NCI-H345 (cell line): ENCODE results near the gene RSRP1.
A peak's percentile ranks its signal among the peaks of the same experiment; 100 is the strongest.

Experiments
- DNase-seq: peaks from one replicate; lab custom pipeline; 2025; lab: John Stamatoyannopoulos, UW

Gene RSRP1

GRCh38 chr1:25217598-25218232 is 29.5 kb downstream of the RSRP1 start:
- no peak for DNase-seq

- DNase-seq = no peak
Measured at GRCh38 chr1:25217015-25217414, 30.2 kb downstream of the RSRP1 start.

GRCh38 chr1:25216123-25216522 is 31.1 kb downstream of the RSRP1 start:
- no peak for DNase-seq

GRCh38 chr1:25212725-25213124 is 34.5 kb downstream of the RSRP1 start:
- DNase-seq = no peak

GRCh38 chr1:25210728-25211127 is 36.5 kb downstream of the RSRP1 start:
- DNase-seq = no peak

- no peak for DNase-seq
Measured at GRCh38 chr1:25209516-25209915, 37.7 kb downstream of the RSRP1 start.

GRCh38 chr1:25208561-25209222 is 38.6 kb downstream of the RSRP1 start:
- DNase-seq = no peak

- DNase-seq = no peak
Measured at GRCh38 chr1:25208092-25208491, 39.2 kb downstream of the RSRP1 start.

GRCh38 chr1:25206201-25206600 is 41.1 kb downstream of the RSRP1 start:
- DNase-seq = no peak

- DNase-seq = no peak
Measured at GRCh38 chr1:25205786-25206185, 41.5 kb downstream of the RSRP1 start.

GRCh38 chr1:25204797-25205480 is 42.3 kb downstream of the RSRP1 start:
- DNase-seq = peak; percentile 59

- no peak for DNase-seq
Measured at GRCh38 chr1:25201006-25201405, 46.2 kb downstream of the RSRP1 start.

- no peak for DNase-seq
Measured at GRCh38 chr1:25199819-25200620, 47.2 kb downstream of the RSRP1 start.

GRCh38 chr1:25198663-25199252 is 48.5 kb downstream of the RSRP1 start:
- no peak for DNase-seq

- no peak for DNase-seq
Measured at GRCh38 chr1:25197982-25198662, 49.1 kb downstream of the RSRP1 start.

- DNase-seq = no peak
Measured at GRCh38 chr1:25197235-25197975, 49.8 kb downstream of the RSRP1 start.

GRCh38 chr1:25196830-25197229 is 50.4 kb downstream of the RSRP1 start:
- no peak for DNase-seq

- peak; percentile 67 for DNase-seq
Measured at GRCh38 chr1:25195835-25196234, 51.4 kb downstream of the RSRP1 start.

- no peak for DNase-seq
Measured at GRCh38 chr1:25194572-25195020, 52.7 kb downstream of the RSRP1 start.

GRCh38 chr1:25194054-25194453 is 53.2 kb downstream of the RSRP1 start:
- DNase-seq = no peak

GRCh38 chr1:25193229-25193628 is 54.0 kb downstream of the RSRP1 start:
- DNase-seq = no peak
